Adrenal gland (tissue), 12 donors: ENCODE results near the gene ITGA3. TPM values are rescaled to one million over a fixed set of nuclear protein-coding genes. Genes with fewer than 3 reads are reported as not detected.

Source experiments
- DNase-seq, 7 donors: peaks; one replicate each; pipeline ENCODE4 v3.0.0-alpha.2; 2019 to 2020
- H3K27ac ChIP-seq, 5 donors: fragments of 200-600 bp; sonication (generic) in 4 of 5; 1 replicate in 3 of 5; 2 replicates in 2 of 5; pipeline versions ENCODE4 v1.5.1 to v1.8.0; 2016 to 2020; ENCODE audit warnings: mild to moderate bottlenecking in 1 of 5
- H3K27me3 ChIP-seq: fragments of 200-600 bp; 2 replicates; pipeline ENCODE4 v1.8.0; 2021
- H3K36me3 ChIP-seq, 2 donors: fragments of 200-600 bp; replicated peaks in 1 of 2; 1 replicate in 1 of 2; 2 replicates in 1 of 2; pipeline versions ENCODE4 v1.5.1 to v1.8.0; 2018 to 2022
- H3K4me1 ChIP-seq, 2 donors: fragments of 200-600 bp; replicated peaks in 1 of 2; 1 replicate in 1 of 2; 2 replicates in 1 of 2; pipeline versions ENCODE4 v1.5.1 to v1.8.0; 2018 to 2021
- H3K4me3 ChIP-seq, 4 donors: fragments of 200-600 bp; sonication (generic) in 3 of 4; one replicate each; pipeline ENCODE4 v1.5.1; 2016 to 2018
- H3K9me3 ChIP-seq, 3 donors: fragments of 200-600 bp; sonication (generic) in 1 of 3; replicated peaks in 1 of 3; 1 replicate in 2 of 3; 2 replicates in 1 of 3; pipeline versions ENCODE4 v1.5.1 to v1.8.0; 2016 to 2021
- POLR2A ChIP-seq, 2 donors: fragments of 450-650 bp; IDR thresholded peaks; one replicate each; pipeline ENCODE4 v1.6.1; 2017; ENCODE audit warnings: antibody characterized with exemption in 2 of 2, mild to moderate bottlenecking in 2 of 2, moderate library complexity in 1 of 2
- WGBS, 4 donors: extraction: QIAGEN DNeasy Blood & Tissue Kit in 2 of 4; methylation state at CpG; one replicate each; pipeline versions ENCODE4 v1.1.5 to v1.1.7; 2013 to 2017; 5-methylcytosine and 5-hydroxymethylcytosine counted together
- intact Hi-C, 2 donors: fragments of 100-400 bp; cut with DNase I; formaldehyde crosslinking; loops; one replicate each; pipeline versions ENCODE4 v1.14.1 to v1.15.0; 2022 to 2023
- polyA plus RNA-seq, 3 donors: library from polyadenylated mRNA; stranded (reverse); fragments of 200-250 nt in 2 of 3; fragments of 350-450 nt in 1 of 3; fragmentation: Illumina TruSeq in 1 of 3; extraction: RNeasy Lipid Tissue Mini Kit (QIAGEN cat#74804) in 1 of 3; gene quantifications; one replicate each; pipeline ENCODE4 v1.2.3, GENCODE V29; 2013 to 2014
- total RNA-seq, 9 donors: library from RNA; depleted of rRNA in 4 of 9; stranded (reverse); fragments of >200 nt in 4 of 9; fragments of 120-200 nt in 1 of 9; fragmentation: NEBNext Ultra II Directional in 1 of 9; extraction: Animal tissue kit (Norgen Biotek cat#: 25700) in 1 of 9; gene quantifications; one replicate each; pipeline versions ENCODE4 v1.1.0 to v1.2.4, GENCODE V29; 2013 to 2023
- TF ChIP-seq, protein P1 (sequence below), 6 experiments: fragments of 450-650 bp in 4 of 6; fragments of 200-600 bp in 2 of 6; sonication (generic) in 1 of 6; IDR thresholded peaks; 1 replicate in 5 of 6; 2 replicates in 1 of 6; pipeline versions ENCODE4 v1.5.1 to v1.8.0; 2016 to 2021; ENCODE audit warnings: antibody characterized with exemption in 6 of 6, mild to moderate bottlenecking in 2 of 6, moderate library complexity in 1 of 6
- donor health status: healthy with polysubstance abuse.
- donor health status: Bipolar disorder and iron deficiency.
- donor health status: DM: yes; HTN: yes; CAD: no.
- donor health status: DM: no; HTN: no; CAD: no.
- donor health status: DM: no; HTN: no; CAD: no.
- donor health status: DM: yes; HTN: yes; CAD: no.

The ITGA3 gene
- total and polyA plus RNA-seq, 12 donors = 20.9 to 206 (median 131) TPM

DNA sequence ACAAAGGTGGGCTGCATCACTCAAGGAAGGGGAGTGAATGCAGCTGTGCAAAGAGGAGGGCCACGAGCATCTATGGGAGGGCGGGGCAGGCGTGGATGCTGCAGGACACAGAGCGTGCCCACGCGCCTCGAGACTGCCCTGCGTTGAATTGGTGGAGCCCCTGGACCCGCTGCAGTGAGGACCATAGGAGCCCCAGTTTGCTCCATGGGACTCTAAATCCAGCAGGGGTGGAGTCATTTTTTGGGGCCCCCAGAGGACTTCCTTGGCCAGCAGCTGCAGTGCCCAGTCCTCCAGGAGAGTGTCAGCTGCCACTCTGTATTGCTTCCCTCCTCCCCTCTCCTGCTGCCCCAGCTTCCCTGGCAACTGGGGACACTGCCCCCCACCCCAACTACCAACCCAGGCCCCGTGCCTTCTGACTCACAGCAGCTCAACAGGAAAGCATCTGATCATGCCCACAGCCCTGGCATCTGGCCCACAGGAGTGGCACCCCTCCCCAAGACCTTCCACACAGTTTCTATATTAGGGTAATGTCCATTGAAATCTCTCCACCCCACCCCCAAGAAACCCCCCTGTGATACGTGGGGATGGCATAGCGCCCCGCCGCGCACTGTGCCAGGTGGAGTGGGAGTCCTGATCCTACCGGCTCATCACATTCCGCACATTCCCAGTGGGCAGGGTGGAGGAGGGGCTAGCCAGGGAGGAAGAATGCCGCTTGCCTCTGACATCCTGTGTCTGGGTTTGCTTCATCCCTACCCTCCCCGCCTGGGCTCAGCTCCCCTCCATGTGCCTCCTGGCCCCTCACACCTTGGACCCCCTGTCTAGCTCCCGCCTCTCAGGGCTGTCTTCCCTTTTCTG is 27.8 kb upstream of the ITGA3 start:
- WGBS, 4 donors = 53 to 66% (median 64%) methylated on average over 9 to 20 of the region's 20 CpGs
- peaks cover 12 to 13% of the 10 kb centered on the region in 2 donors for H3K4me1 ChIP-seq
- H3K36me3 ChIP-seq = no peaks in the 10 kb centered on the region
- DNase-seq = peak in 2 of 7 donors; percentile 37 to 56
- intact Hi-C loops = loop anchor here (2.0 to 5.0 kb wide), 2 partner anchors 44 to 61 kb away; no protein-coding TSS in a partner anchor
- no peaks in the 10 kb centered on the region for H3K27me3 ChIP-seq
- peak overlapping the region in 1 of 5 donors; percentile 58 for H3K27ac ChIP-seq
- no peaks in the 10 kb centered on the region for H3K9me3 ChIP-seq
- TF ChIP-seq POLR2A (IDR thresholded peaks at IDR 0.05) = no peak
- TF ChIP-seq, protein P1, sequence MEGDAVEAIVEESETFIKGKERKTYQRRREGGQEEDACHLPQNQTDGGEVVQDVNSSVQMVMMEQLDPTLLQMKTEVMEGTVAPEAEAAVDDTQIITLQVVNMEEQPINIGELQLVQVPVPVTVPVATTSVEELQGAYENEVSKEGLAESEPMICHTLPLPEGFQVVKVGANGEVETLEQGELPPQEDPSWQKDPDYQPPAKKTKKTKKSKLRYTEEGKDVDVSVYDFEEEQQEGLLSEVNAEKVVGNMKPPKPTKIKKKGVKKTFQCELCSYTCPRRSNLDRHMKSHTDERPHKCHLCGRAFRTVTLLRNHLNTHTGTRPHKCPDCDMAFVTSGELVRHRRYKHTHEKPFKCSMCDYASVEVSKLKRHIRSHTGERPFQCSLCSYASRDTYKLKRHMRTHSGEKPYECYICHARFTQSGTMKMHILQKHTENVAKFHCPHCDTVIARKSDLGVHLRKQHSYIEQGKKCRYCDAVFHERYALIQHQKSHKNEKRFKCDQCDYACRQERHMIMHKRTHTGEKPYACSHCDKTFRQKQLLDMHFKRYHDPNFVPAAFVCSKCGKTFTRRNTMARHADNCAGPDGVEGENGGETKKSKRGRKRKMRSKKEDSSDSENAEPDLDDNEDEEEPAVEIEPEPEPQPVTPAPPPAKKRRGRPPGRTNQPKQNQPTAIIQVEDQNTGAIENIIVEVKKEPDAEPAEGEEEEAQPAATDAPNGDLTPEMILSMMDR (IDR thresholded peaks at IDR 0.05) = no peak
- no peak overlapping the region for H3K4me3 ChIP-seq

DNA sequence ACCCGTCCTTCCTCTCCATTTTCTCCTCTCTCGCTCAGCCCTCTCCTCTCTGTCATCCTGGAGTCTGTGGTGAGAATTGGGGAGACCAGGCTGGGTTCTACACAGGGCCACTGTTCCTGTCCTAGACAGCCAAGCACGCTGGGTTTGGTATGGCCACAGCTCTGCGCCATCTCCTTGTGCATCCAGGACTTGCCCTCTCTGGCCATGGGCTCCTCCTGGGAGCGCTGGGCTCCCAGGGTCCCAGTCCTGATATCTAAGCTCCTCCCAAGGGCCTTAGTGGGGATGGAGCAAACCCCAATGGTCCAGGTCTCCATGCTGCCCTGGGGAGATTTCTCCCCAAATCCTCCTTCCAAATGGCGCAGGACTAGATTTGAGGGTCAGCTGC is 27.2 kb upstream of the ITGA3 start:
- no peak for DNase-seq
- Histone ChIP-seq H3K4me1 (peaks cover 12 to 13% of the 10 kb centered on the region in 2 donors), H3K27me3 (no peaks in the 10 kb centered on the region), H3K9me3 (no peaks in the 10 kb centered on the region), H3K4me3 (no peak overlapping the region), H3K36me3 (no peaks in the 10 kb centered on the region), H3K27ac (no peak overlapping the region)
- no peak for TF ChIP-seq POLR2A (IDR thresholded peaks at IDR 0.05)
- TF ChIP-seq, protein P1 (IDR thresholded peaks at IDR 0.05) = no peak
- intact Hi-C loops = loop anchor here in 1 of 2 donors (5.0 kb wide), 1 partner anchor 44 kb away; no protein-coding TSS in a partner anchor
- WGBS, 4 donors = 88 to 93% (median 91%) methylated on average over 6 of the region's 6 CpGs

DNA sequence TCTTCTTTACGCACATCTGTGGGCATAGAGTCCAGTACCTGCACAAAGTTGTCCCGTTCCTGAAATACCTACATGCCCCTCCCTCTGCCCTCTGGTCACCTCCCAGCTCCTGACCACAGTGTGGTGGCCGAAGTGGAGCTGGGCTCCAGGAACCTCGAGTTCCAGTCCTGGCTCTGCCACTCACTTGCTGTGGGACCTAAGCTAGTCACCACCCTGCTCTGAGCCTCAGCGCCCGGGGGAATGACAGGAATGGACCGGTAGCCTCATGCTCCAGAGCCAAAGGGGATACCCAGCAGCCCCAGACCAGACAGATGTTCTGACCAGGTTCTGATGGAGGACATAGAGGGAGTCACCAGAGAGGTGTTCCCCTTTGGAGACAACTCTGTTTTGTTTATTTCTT is 26.7 kb upstream of the ITGA3 start:
- DNase-seq = no peak
- Histone ChIP-seq H3K36me3 (no peaks in the 10 kb centered on the region), H3K4me3 (no peak overlapping the region), H3K27me3 (no peaks in the 10 kb centered on the region), H3K9me3 (no peaks in the 10 kb centered on the region), H3K4me1 (peaks cover 12 to 13% of the 10 kb centered on the region in 2 donors), H3K27ac (no peak overlapping the region)
- intact Hi-C loops = loop anchor here in 1 of 2 donors (5.0 kb wide), 1 partner anchor 43 kb away; no protein-coding TSS in a partner anchor
- 86 to 94% (median 90%) methylated on average over 7 of the region's 7 CpGs for WGBS, 4 donors
- TF ChIP-seq, protein P1 (IDR thresholded peaks at IDR 0.05) = no peak
- TF ChIP-seq POLR2A (IDR thresholded peaks at IDR 0.05) = no peak

DNA sequence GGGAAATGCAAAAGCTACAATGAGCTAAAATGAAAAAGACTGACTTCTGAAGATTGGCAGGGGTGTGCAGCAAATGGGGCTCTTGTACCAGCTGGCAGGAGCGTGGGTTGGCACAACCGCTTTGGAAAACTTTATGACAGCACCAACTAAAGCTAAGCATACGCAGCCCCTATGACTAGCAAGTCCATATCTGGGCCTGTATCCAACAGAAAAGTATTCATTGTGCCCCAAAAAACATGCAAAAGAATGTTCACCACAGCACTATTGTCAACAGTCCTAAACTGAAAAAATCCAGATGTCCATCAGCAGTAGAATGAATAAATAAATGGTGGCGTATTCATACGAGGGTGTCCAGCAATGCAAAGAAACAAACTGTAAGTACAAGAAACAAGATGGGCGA is 22.6 kb upstream of the ITGA3 start:
- H3K27ac ChIP-seq = no peak overlapping the region
- H3K36me3 ChIP-seq = no peaks in the 10 kb centered on the region
- no peaks in the 10 kb centered on the region for H3K27me3 ChIP-seq
- WGBS, 4 donors = 81 to 88% (median 85%) methylated on average over 6 of the region's 6 CpGs
- intact Hi-C loops = no loop called here
- H3K4me1 ChIP-seq = peaks cover 23 to 29% of the 10 kb centered on the region in 2 donors
- TF ChIP-seq, protein P1 (IDR thresholded peaks at IDR 0.05) = no peak
- TF ChIP-seq POLR2A (IDR thresholded peaks at IDR 0.05) = no peak
- no peaks in the 10 kb centered on the region for H3K9me3 ChIP-seq
- no peak for DNase-seq
- H3K4me3 ChIP-seq = no peak overlapping the region
